ENCODE results near the gene RTN1. TPM values are rescaled to one million over a fixed set of nuclear protein-coding genes. Genes with fewer than 3 reads are reported as not detected.

RTN1 gene
- total RNA-seq, 1 donor from 2014 or later, result not detected

- H3K4me3 Mint-ChIP-seq (ENCODE audit: unreplicated experiment), result peak within 1 kb of the TSS; percentile 29
- DNase-seq (ENCODE audit: extremely low spot score, unreplicated experiment), result no peak
These were observed 294.0 kb downstream of the RTN1 start, which contains the start of gene CCDC175 for GRCh38 chr14:59576332-59577294. Gene CCDC175 (minus strand): TSS chr14:59576812. CDS start chr14:59576775, 37 bp downstream.

GRCh38 chr14:59570122-59570521, 300.5 kb downstream of the RTN1 start:
- Mint-ChIP-seq H3K4me3 (ENCODE audit: unreplicated experiment) (no peak overlapping the region), H3K4me1 (ENCODE audit: unreplicated experiment) (no peaks in the 10 kb centered on the region), H3K9me3 (ENCODE audit: unreplicated experiment) (no peaks in the 10 kb centered on the region), H3K27me3 (ENCODE audit: unreplicated experiment) (peaks cover 46% of the 10 kb centered on the region), H3K27ac (ENCODE audit: unreplicated experiment) (no peak overlapping the region), H3K36me3 (ENCODE audit: unreplicated experiment) (no peaks in the 10 kb centered on the region)
- DNase-seq (ENCODE audit: extremely low spot score, unreplicated experiment), result no peak
- TF ChIP-seq, protein P1, sequence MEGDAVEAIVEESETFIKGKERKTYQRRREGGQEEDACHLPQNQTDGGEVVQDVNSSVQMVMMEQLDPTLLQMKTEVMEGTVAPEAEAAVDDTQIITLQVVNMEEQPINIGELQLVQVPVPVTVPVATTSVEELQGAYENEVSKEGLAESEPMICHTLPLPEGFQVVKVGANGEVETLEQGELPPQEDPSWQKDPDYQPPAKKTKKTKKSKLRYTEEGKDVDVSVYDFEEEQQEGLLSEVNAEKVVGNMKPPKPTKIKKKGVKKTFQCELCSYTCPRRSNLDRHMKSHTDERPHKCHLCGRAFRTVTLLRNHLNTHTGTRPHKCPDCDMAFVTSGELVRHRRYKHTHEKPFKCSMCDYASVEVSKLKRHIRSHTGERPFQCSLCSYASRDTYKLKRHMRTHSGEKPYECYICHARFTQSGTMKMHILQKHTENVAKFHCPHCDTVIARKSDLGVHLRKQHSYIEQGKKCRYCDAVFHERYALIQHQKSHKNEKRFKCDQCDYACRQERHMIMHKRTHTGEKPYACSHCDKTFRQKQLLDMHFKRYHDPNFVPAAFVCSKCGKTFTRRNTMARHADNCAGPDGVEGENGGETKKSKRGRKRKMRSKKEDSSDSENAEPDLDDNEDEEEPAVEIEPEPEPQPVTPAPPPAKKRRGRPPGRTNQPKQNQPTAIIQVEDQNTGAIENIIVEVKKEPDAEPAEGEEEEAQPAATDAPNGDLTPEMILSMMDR (IDR thresholded peaks at IDR 0.05), result no peak

More at GRCh38 chr14:59576332-59577294, 294.0 kb downstream of the RTN1 start, which contains the start of gene CCDC175:
- TF ChIP-seq, protein P1 (IDR thresholded peaks at IDR 0.05), result peak; percentile 66
- H3K36me3 Mint-ChIP-seq (ENCODE audit: unreplicated experiment), result no peaks in the 10 kb centered on the region
- H3K9me3 Mint-ChIP-seq (ENCODE audit: unreplicated experiment), result no peaks in the 10 kb centered on the region
- H3K4me1 Mint-ChIP-seq (ENCODE audit: unreplicated experiment), result peaks cover 3% of the 10 kb centered on the region
- peaks cover 23% of the 10 kb centered on the region for H3K27me3 Mint-ChIP-seq (ENCODE audit: unreplicated experiment)
- no peak within 1 kb of the TSS for H3K27ac Mint-ChIP-seq (ENCODE audit: unreplicated experiment)

DNA sequence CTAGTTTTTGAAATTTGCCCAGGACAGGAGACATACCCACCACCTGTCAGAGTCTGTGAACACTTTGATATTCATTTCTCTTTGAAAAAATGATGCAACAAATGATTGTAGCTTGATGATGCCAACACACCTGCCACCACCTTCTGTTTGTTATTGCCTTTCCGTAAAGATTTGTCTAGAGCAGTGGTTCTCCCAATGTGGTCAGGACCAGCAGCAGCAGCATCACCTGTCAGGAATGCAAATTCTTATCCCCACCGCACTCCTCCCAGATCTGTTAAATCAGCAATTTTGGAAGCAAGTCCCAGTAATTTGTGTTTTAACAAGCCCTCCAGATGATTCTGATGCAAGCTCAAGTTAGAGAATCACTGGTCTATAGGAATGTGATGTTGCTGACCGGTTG, 303.9 kb downstream of the RTN1 start:
- Mint-ChIP-seq H3K9me3 (ENCODE audit: unreplicated experiment) (no peaks in the 10 kb centered on the region), H3K36me3 (ENCODE audit: unreplicated experiment) (no peaks in the 10 kb centered on the region), H3K4me1 (ENCODE audit: unreplicated experiment) (no peaks in the 10 kb centered on the region), H3K27ac (ENCODE audit: unreplicated experiment) (no peak overlapping the region), H3K27me3 (ENCODE audit: unreplicated experiment) (peaks cover 53% of the 10 kb centered on the region), H3K4me3 (ENCODE audit: unreplicated experiment) (no peak overlapping the region)
- DNase-seq (ENCODE audit: extremely low spot score, unreplicated experiment), result no peak
- TF ChIP-seq, protein P1 (IDR thresholded peaks at IDR 0.05), result no peak

GRCh38 chr14:59566296-59566695, 304.3 kb downstream of the RTN1 start:
- no peak for DNase-seq (ENCODE audit: extremely low spot score, unreplicated experiment)
- H3K27ac Mint-ChIP-seq (ENCODE audit: unreplicated experiment), result no peak overlapping the region
- TF ChIP-seq, protein P1 (IDR thresholded peaks at IDR 0.05), result no peak
- H3K4me1 Mint-ChIP-seq (ENCODE audit: unreplicated experiment), result no peaks in the 10 kb centered on the region
- H3K4me3 Mint-ChIP-seq (ENCODE audit: unreplicated experiment), result no peak overlapping the region
- peaks cover 49% of the 10 kb centered on the region for H3K27me3 Mint-ChIP-seq (ENCODE audit: unreplicated experiment)
- no peaks in the 10 kb centered on the region for H3K36me3 Mint-ChIP-seq (ENCODE audit: unreplicated experiment)
- H3K9me3 Mint-ChIP-seq (ENCODE audit: unreplicated experiment), result no peaks in the 10 kb centered on the region

- H3K36me3 Mint-ChIP-seq (ENCODE audit: unreplicated experiment), result no peaks in the 10 kb centered on the region
- H3K9me3 Mint-ChIP-seq (ENCODE audit: unreplicated experiment), result no peaks in the 10 kb centered on the region
- H3K27ac Mint-ChIP-seq (ENCODE audit: unreplicated experiment), result no peak overlapping the region
- no peaks in the 10 kb centered on the region for H3K4me1 Mint-ChIP-seq (ENCODE audit: unreplicated experiment)
- H3K27me3 Mint-ChIP-seq (ENCODE audit: unreplicated experiment), result peaks cover 44% of the 10 kb centered on the region
- TF ChIP-seq, protein P1 (IDR thresholded peaks at IDR 0.05), result no peak
- H3K4me3 Mint-ChIP-seq (ENCODE audit: unreplicated experiment), result no peak overlapping the region
- no peak for DNase-seq (ENCODE audit: extremely low spot score, unreplicated experiment)
These were observed 305.5 kb downstream of the RTN1 start for GRCh38 chr14:59565087-59565486.

Data from osteocyte (in vitro differentiated cells).